Breast epithelium (tissue), 4 donors: ENCODE data around the gene SETD3. TPM values are rescaled to one million over a fixed set of nuclear protein-coding genes. Genes with fewer than 3 reads are reported as not detected.
A peak's percentile ranks its signal among the peaks of the same experiment; 100 is the strongest.

Experiments
- DNase-seq, 2 donors: peaks; one replicate each; pipeline ENCODE4 v3.0.0-alpha.2; 2019; ENCODE audit warnings: low spot score in 2 of 2
- H3K27ac ChIP-seq, 2 donors: fragments of 200-600 bp; sonication (generic) in 1 of 2; one replicate each; pipeline ENCODE4 v1.5.1; 2016 to 2019; ENCODE audit warnings: mild to moderate bottlenecking in 1 of 2
- H3K27me3 ChIP-seq, 2 donors: fragments of 200-600 bp; sonication (generic) in 1 of 2; one replicate each; pipeline versions ENCODE4 v1.5.1 to v1.6.0; 2017 to 2019; ENCODE audit warnings: control low read depth in 1 of 2, mild to moderate bottlenecking in 1 of 2
- H3K36me3 ChIP-seq: fragments of 200-600 bp; one replicate; pipeline ENCODE4 v1.5.1; 2019
- H3K4me1 ChIP-seq, 2 donors: fragments of 200-600 bp; sonication (generic); one replicate each; pipeline ENCODE4 v1.5.1; 2016 to 2019; ENCODE audit warnings: control low read depth in 1 of 2
- H3K4me3 ChIP-seq, 3 donors: fragments of 200-600 bp; sonication (generic); 1 replicate in 2 of 3; 2 replicates in 1 of 3; pipeline ENCODE4 v1.5.1; 2016 to 2019; ENCODE audit warnings: mild to moderate bottlenecking in 3 of 3, moderate library complexity in 2 of 3
- H3K9me3 ChIP-seq, 2 donors: fragments of 200-600 bp; sonication (generic) in 1 of 2; one replicate each; pipeline ENCODE4 v1.5.1; 2016 to 2019; ENCODE audit warnings: control low read depth in 1 of 2
- POLR2A ChIP-seq: fragments of 450-650 bp; IDR thresholded peaks from one replicate; pipeline ENCODE4 v1.6.1; 2016; ENCODE audit warnings: antibody characterized with exemption, mild to moderate bottlenecking, moderate library complexity
- POLR2AphosphoS5 ChIP-seq, 3 donors: sonication (generic); formaldehyde crosslinking; IDR thresholded peaks; one replicate each; pipeline ENCODE4 v1.6.1; 2017; ENCODE audit warnings: antibody characterized with exemption in 3 of 3
- intact Hi-C: fragments of 100-400 bp; cut with DNase I; formaldehyde crosslinking; loops from one replicate; pipeline ENCODE4 v1.15.1; 2023; ENCODE audit warnings: low total_unique reads
- total RNA-seq, 3 donors: library from RNA; depleted of rRNA; stranded (reverse); fragments of >200 nt; gene quantifications; one replicate each; pipeline ENCODE4 v1.1.0, GENCODE V29; 2016
- TF ChIP-seq, protein P1 (sequence below), 3 donors: fragments of 450-650 bp; IDR thresholded peaks; one replicate each; pipeline ENCODE4 v1.5.1; 2016 to 2017; ENCODE audit warnings: antibody characterized with exemption in 3 of 3, mild to moderate bottlenecking in 3 of 3, moderate library complexity in 3 of 3

Gene SETD3
- total RNA-seq, 3 donors from 2014 or later: 79.0 to 101 (median 89.9) TPM

DNA sequence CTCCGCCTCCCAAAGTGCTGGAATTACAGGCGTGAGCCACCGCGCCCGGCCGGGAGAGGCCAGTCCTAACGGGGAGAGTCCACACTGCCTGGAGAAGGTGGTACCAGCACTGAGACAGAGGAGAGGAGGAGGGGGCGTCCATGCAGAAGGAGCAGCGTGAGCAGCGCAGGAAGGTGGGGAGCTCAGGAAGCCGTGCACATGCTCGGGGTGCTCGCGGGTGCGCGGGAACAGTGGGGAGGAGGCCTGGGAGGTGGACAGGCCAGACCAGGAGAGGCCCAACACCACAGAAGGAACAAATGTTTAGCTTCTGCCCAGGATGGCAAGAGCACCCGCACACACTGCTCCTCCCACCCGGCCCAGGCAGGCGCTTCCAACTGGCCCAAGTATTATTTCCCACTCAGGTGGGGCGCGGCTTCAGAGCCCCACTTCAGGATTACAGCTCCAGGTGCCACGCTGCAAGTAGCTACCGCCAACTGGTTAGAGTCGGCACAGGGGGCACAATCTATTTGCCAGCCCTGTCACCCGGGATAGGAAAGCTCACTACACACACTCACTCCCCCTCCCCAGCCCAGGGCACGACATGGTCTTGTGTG, 127.9 kb downstream of the SETD3 start:
- Histone ChIP-seq H3K27ac (no peak overlapping the region), H3K27me3 (no peaks in the 10 kb centered on the region), H3K4me1 (no peaks in the 10 kb centered on the region), H3K4me3 (no peak overlapping the region), H3K36me3 (no peaks in the 10 kb centered on the region), H3K9me3 (no peaks in the 10 kb centered on the region)
- intact Hi-C loops: no loop called here
- DNase-seq: peak in 1 of 2 donors; percentile 6
- TF ChIP-seq POLR2A: no peak
- no peak for TF ChIP-seq POLR2AphosphoS5 (IDR thresholded peaks at IDR 0.05)
- TF ChIP-seq, protein P1, sequence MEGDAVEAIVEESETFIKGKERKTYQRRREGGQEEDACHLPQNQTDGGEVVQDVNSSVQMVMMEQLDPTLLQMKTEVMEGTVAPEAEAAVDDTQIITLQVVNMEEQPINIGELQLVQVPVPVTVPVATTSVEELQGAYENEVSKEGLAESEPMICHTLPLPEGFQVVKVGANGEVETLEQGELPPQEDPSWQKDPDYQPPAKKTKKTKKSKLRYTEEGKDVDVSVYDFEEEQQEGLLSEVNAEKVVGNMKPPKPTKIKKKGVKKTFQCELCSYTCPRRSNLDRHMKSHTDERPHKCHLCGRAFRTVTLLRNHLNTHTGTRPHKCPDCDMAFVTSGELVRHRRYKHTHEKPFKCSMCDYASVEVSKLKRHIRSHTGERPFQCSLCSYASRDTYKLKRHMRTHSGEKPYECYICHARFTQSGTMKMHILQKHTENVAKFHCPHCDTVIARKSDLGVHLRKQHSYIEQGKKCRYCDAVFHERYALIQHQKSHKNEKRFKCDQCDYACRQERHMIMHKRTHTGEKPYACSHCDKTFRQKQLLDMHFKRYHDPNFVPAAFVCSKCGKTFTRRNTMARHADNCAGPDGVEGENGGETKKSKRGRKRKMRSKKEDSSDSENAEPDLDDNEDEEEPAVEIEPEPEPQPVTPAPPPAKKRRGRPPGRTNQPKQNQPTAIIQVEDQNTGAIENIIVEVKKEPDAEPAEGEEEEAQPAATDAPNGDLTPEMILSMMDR (IDR thresholded peaks at IDR 0.05): no peak

DNA sequence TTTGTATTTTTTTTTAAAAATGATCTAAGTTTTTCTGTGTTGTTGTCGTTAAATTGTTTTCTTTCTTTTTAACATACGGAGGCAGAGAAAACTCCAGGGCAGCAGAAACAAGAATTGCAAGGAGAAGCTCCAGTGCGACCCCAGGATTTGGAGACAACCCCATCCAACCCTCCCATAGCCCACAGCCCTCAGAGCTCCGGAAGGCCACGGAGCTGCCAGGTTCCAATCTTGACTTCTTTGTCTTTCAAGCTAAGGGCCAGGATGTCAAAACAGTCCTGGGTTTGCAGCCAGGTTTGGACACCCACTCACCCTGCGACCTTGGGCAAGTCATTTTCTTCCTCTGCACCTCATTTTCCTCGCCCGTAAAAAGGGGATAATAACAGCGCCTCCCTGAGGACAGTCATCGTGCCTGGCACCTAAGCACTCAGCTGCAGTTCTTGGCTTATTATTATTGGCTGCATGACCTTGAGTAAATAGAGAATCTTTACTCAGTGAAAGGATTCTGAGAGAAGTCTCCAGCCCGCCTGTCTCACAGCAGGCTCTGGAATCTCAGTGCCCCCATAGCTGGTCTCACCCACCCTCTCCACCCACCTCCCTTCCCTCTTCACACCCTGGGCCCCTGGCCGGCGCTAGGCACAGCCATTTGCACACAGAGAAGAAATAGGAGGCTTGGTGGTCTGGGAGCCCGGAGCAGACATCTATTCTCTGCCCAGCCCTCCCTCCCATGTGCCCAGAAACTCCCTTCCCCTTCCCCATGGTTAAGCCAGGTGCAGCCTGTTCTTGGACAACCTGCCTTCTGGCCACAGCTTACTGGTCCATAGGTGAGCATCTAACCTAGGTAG, 129.3 kb downstream of the SETD3 start:
- Histone ChIP-seq H3K4me3 (no peak overlapping the region), H3K27me3 (no peaks in the 10 kb centered on the region), H3K27ac (no peak overlapping the region), H3K9me3 (no peaks in the 10 kb centered on the region), H3K36me3 (no peaks in the 10 kb centered on the region), H3K4me1 (no peaks in the 10 kb centered on the region)
- peak in 1 of 2 donors; percentile 5 for DNase-seq
- no peak for TF ChIP-seq POLR2A
- TF ChIP-seq, protein P1 (IDR thresholded peaks at IDR 0.05): no peak
- TF ChIP-seq POLR2AphosphoS5 (IDR thresholded peaks at IDR 0.05): no peak
- intact Hi-C loops: no loop called here

DNA sequence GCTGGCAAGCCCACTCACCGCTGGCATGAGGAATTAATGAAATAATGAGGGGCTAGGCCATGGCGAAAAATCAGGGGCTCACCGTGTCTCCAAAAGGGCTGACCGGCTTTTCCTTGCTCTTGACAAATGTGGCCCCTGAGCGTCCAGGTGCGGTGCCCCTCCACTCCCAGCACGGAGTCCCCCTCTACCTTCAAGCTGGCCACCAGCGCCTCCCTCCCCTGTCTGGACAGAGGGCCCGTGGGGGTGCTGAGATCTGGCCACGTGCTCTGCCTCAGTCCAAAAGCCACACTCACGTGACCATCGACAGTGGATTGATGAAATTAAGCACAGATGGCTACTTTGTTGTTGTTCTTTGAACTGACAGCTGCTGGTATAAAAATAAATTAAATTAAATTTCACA, 129.9 kb downstream of the SETD3 start:
- Histone ChIP-seq H3K36me3 (no peaks in the 10 kb centered on the region), H3K27me3 (no peaks in the 10 kb centered on the region), H3K9me3 (no peaks in the 10 kb centered on the region), H3K4me3 (no peak overlapping the region), H3K4me1 (no peaks in the 10 kb centered on the region), H3K27ac (no peak overlapping the region)
- DNase-seq: no peak
- intact Hi-C loops: no loop called here
- TF ChIP-seq POLR2AphosphoS5 (IDR thresholded peaks at IDR 0.05): no peak
- no peak for TF ChIP-seq POLR2A
- TF ChIP-seq, protein P1 (IDR thresholded peaks at IDR 0.05): no peak

DNA sequence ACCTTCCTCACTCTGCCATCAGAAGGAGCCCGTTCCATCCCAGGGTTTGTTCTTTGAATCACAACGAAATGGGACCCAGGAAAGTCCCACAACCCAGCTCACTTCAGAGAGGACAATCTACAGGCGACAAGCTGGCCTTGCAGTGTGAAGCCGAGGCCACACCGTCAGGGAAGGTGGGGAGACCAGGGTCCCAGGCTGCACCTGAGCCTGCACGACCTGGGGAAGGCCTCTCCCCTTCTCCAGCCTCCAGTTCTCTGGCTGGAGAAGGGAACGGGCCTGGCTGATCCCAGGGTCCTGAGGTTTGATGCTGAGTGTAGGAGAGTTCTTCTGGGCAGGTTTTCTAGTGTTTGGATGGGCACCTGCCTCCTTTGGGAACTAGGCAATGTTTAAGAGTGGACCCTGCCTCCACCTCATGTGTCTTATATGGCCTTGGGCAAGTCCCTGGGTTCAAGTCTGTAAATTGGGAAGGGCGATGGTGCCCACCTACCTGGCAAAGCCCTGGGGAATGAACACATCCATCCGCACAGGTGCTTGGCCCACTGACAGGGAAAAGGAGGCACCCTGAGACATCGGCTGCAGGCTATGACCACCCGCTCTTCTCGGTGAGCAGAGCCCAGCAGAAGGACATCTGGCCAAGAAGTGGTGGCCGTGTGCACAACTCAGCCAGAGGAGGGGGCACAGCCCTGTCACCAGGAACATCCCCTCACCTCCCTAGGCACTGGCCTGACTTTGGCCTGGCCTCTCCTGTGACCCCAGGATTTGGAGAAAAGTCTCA, 130.8 kb downstream of the SETD3 start:
- no peaks in the 10 kb centered on the region for H3K4me1 ChIP-seq
- H3K36me3 ChIP-seq: no peaks in the 10 kb centered on the region
- H3K9me3 ChIP-seq: no peaks in the 10 kb centered on the region
- H3K27ac ChIP-seq: no peak overlapping the region
- no peak overlapping the region for H3K4me3 ChIP-seq
- TF ChIP-seq, protein P1 (IDR thresholded peaks at IDR 0.05): no peak
- TF ChIP-seq POLR2A (no peak), POLR2AphosphoS5 (IDR thresholded peaks at IDR 0.05) (no peak)
- intact Hi-C loops: no loop called here
- no peaks in the 10 kb centered on the region for H3K27me3 ChIP-seq
- no peak for DNase-seq
